ENCODE data around the gene SSBP3.

DNA sequence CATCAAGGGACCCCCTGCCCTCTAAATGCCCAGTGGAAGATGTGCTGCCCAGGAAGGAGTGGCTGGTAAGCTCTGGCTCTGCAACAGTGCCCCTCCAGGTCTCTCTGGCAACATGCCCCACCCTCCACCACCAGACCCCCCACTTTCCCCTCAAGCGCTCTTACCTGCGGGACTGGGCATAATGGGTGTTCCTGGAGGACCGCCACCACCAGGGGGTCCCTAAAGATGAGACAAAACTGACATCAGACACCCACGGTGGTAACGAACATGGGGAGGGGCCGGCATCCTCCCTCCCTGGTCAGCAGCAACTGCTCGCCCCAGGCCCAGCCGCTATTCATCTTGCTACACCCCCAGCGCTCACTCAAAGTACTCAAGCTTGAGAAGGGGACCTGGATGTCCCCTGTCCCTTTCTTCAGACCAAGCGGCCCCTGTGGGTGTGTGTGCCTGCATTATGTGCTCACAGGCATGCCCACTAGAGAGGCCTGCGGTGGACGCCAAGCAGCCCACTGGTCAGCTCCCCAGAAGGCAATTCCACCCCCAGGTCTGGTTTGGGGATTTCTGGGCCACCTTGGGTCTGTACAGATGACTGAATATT, 165.4 kb downstream of the SSBP3 start:
- TF ChIP-seq POLR2AphosphoS5 (IDR thresholded peaks at IDR 0.05; ENCODE audit: low read depth, low read length) (no peak), TAF1 (IDR thresholded peaks at IDR 0.05; ENCODE audit: borderline replicate concordance, insufficient read depth, low read length) (no peak), SIN3A (IDR thresholded peaks at IDR 0.05; ENCODE audit: borderline replicate concordance, insufficient read depth, low read length) (no peak)
- TF ChIP-seq, protein P1, sequence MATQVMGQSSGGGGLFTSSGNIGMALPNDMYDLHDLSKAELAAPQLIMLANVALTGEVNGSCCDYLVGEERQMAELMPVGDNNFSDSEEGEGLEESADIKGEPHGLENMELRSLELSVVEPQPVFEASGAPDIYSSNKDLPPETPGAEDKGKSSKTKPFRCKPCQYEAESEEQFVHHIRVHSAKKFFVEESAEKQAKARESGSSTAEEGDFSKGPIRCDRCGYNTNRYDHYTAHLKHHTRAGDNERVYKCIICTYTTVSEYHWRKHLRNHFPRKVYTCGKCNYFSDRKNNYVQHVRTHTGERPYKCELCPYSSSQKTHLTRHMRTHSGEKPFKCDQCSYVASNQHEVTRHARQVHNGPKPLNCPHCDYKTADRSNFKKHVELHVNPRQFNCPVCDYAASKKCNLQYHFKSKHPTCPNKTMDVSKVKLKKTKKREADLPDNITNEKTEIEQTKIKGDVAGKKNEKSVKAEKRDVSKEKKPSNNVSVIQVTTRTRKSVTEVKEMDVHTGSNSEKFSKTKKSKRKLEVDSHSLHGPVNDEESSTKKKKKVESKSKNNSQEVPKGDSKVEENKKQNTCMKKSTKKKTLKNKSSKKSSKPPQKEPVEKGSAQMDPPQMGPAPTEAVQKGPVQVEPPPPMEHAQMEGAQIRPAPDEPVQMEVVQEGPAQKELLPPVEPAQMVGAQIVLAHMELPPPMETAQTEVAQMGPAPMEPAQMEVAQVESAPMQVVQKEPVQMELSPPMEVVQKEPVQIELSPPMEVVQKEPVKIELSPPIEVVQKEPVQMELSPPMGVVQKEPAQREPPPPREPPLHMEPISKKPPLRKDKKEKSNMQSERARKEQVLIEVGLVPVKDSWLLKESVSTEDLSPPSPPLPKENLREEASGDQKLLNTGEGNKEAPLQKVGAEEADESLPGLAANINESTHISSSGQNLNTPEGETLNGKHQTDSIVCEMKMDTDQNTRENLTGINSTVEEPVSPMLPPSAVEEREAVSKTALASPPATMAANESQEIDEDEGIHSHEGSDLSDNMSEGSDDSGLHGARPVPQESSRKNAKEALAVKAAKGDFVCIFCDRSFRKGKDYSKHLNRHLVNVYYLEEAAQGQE (IDR thresholded peaks at IDR 0.05; ENCODE audit: insufficient read depth in 1 of 2, low read depth in 2 of 2, low read length in 2 of 2): no peak

All from PFSK-1 (cell line).